Endothelial cell (in vitro differentiated cells): ENCODE results near the gene EIF3B. TPM values are rescaled to one million over a fixed set of nuclear protein-coding genes. Genes with fewer than 3 reads are reported as not detected.
A peak's percentile ranks its signal among the peaks of the same experiment; 100 is the strongest.

ENCODE experiments used
- DNase-seq: peaks from one replicate; pipeline ENCODE4 v3.0.0; 2021; ENCODE audit warnings: low spot score
- H3K27ac Mint-ChIP-seq: one replicate; pipeline ENCODE4 v1.8.0; 2021; ENCODE audit warnings: mixed read lengths, inconsistent platforms; ENCODE audit not compliant: unreplicated experiment
- H3K27me3 Mint-ChIP-seq: one replicate; pipeline ENCODE4 v1.8.0; 2021; ENCODE audit warnings: mild to moderate bottlenecking, moderate library complexity, mixed read lengths, inconsistent platforms; ENCODE audit not compliant: unreplicated experiment
- H3K36me3 Mint-ChIP-seq: one replicate; pipeline ENCODE4 v1.8.0; 2021; ENCODE audit warnings: mild to moderate bottlenecking, low read depth, mixed read lengths, inconsistent platforms; ENCODE audit not compliant: unreplicated experiment
- H3K4me1 Mint-ChIP-seq: one replicate; pipeline ENCODE4 v1.8.0; 2021; ENCODE audit warnings: mild to moderate bottlenecking, mixed read lengths, inconsistent platforms; ENCODE audit not compliant: unreplicated experiment
- H3K4me3 Mint-ChIP-seq: one replicate; pipeline ENCODE4 v1.8.0; 2021; ENCODE audit warnings: mild to moderate bottlenecking, mixed read lengths, inconsistent platforms; ENCODE audit not compliant: unreplicated experiment
- H3K9me3 Mint-ChIP-seq: one replicate; pipeline ENCODE4 v1.8.0; 2021; ENCODE audit warnings: mixed read lengths, inconsistent platforms; ENCODE audit not compliant: unreplicated experiment
- CTCF ChIP-seq: fragments of 200-600 bp; sonication (generic); IDR thresholded peaks from one replicate; pipeline ENCODE4 v1.5.0; 2021; ENCODE audit warnings: antibody characterized with exemption; ENCODE audit not compliant: unreplicated experiment
- total RNA-seq: library from RNA; stranded (reverse); fragmentation: NEBNext Ultra II Directional; extraction: Animal tissue kit (Norgen Biotek cat#: 25700); gene quantifications from one replicate; pipeline ENCODE4 v1.2.1, GENCODE V29; 2021; ENCODE audit not compliant: unreplicated experiment

The EIF3B gene
- total RNA-seq, 1 donor from 2014 or later, result 125 TPM

DNA sequence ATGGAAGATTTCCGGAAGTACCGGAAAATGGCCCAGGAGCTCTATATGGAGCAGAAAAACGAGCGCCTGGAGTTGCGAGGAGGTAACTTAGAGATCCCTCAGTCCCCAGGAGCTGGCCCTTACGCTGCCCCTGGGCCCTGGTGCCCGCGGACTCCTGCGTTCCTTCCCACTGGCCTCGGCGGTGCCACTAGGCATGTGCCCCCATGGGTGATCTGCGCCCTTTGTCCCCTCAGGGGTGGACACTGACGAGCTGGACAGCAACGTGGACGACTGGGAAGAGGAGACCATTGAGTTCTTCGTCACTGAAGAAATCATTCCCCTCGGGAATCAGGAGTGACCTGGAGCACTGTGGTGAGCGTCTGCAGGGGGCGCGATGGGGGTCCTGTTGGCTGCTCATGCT lies 24.5 kb downstream of the EIF3B start:
- Mint-ChIP-seq H3K27ac (no peak overlapping the region), H3K4me3 (no peak overlapping the region), H3K36me3 (peaks cover 54% of the 10 kb centered on the region), H3K4me1 (no peaks in the 10 kb centered on the region), H3K9me3 (no peaks in the 10 kb centered on the region), H3K27me3 (peaks cover 9% of the 10 kb centered on the region)
- TF ChIP-seq CTCF, result no peak
- no peak for DNase-seq

GRCh38 chr7:2379821-2380450 lies 25.3 kb downstream of the EIF3B start:
- no peak overlapping the region for H3K27ac Mint-ChIP-seq
- DNase-seq, result no peak
- peaks cover 48% of the 10 kb centered on the region for H3K36me3 Mint-ChIP-seq
- H3K4me3 Mint-ChIP-seq, result no peak overlapping the region
- no peaks in the 10 kb centered on the region for H3K9me3 Mint-ChIP-seq
- H3K4me1 Mint-ChIP-seq, result no peaks in the 10 kb centered on the region
- H3K27me3 Mint-ChIP-seq, result peaks cover 9% of the 10 kb centered on the region
- TF ChIP-seq CTCF, result no peak

DNA sequence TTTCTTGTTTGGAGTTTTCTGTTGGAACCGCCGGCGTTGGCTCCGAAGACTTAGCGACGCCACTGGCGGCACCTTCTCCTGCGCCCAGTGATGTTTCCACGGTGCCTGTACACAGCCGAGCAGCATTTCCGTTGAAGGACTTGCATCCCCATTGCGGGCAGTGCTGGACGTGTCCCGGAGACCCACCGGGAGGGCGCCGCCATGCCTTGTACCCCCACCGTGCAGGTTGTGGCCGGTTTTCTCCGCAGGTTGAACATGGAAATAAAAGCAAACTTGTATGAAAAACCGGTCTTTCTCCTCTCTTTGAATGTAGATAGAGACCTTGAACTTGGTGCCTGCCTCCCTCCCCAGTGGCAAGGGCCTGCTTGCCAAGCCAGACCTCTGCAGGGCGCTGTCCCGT lies 25.8 kb downstream of the EIF3B start:
- Mint-ChIP-seq H3K4me3 (peak overlapping the region; percentile 62), H3K27ac (peak overlapping the region; percentile 78), H3K4me1 (no peaks in the 10 kb centered on the region), H3K9me3 (no peaks in the 10 kb centered on the region), H3K36me3 (peaks cover 43% of the 10 kb centered on the region), H3K27me3 (peaks cover 9% of the 10 kb centered on the region)
- TF ChIP-seq CTCF, result no peak
- DNase-seq, result no peak

GRCh38 chr7:2381227-2381626 lies 26.6 kb downstream of the EIF3B start:
- Mint-ChIP-seq H3K27me3 (peaks cover 9% of the 10 kb centered on the region), H3K27ac (no peak overlapping the region), H3K36me3 (peaks cover 40% of the 10 kb centered on the region), H3K9me3 (no peaks in the 10 kb centered on the region), H3K4me3 (no peak overlapping the region), H3K4me1 (no peaks in the 10 kb centered on the region)
- DNase-seq, result no peak
- no peak for TF ChIP-seq CTCF

DNA sequence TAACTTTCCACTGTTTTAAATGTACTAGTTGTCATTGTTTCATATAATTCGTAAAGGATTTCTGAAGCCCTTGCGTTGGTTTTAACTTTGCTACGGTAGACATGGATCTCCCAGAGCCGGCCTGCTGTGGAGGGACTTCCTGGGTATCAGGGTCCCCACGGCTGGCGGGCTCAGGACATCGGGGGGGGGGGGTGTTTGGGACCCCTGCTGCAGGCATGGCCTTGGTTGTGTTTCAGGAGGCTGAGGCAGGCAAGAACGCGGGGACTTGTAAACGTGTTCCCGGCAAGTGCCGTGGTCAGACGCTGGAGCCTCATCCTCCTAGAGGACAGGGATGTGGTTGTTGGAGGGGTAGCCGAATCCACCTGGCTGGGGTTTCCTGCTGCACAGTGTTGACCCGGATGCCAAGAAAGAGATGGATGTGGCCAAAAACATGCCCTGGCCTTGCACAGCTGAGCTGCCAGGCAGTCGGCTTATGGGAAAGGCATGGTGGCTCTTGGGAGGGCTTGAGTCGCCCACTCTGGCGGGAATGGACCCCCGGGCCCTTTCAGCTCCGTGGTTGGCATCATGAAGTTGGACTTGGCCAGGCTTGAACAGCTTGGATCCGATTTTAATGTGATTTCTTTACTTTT lies 27.4 kb downstream of the EIF3B start:
- Mint-ChIP-seq H3K9me3 (no peaks in the 10 kb centered on the region), H3K27ac (peak overlapping the region; percentile 24), H3K27me3 (peaks cover 5% of the 10 kb centered on the region), H3K4me3 (peak overlapping the region; percentile 25), H3K36me3 (peaks cover 35% of the 10 kb centered on the region), H3K4me1 (no peaks in the 10 kb centered on the region)
- no peak for TF ChIP-seq CTCF
- DNase-seq, result no peak
